Hepatocyte (in vitro differentiated cells): Measurements from ENCODE around the gene NIPAL4. TPM values are rescaled to one million over a fixed set of nuclear protein-coding genes. Genes with fewer than 3 reads are reported as not detected.

ENCODE experiments used
- DNase-seq: peaks from one replicate; pipeline ENCODE4 v3.0.0-alpha.2; 2016; ENCODE audit warnings: low spot score
- H2AFZ ChIP-seq: fragments of 200-600 bp; sonication (generic); 2 replicates; pipeline ENCODE4 v1.6.0; 2016; ENCODE audit warnings: antibody characterized with exemption, mild to moderate bottlenecking
- H3K27ac ChIP-seq: fragments of 200-600 bp; sonication (generic); 2 replicates; pipeline ENCODE4 v1.5.1; 2016; ENCODE audit warnings: mild to moderate bottlenecking
- H3K27me3 ChIP-seq: fragments of 200-600 bp; sonication (generic); 2 replicates; pipeline ENCODE4 v1.6.1; 2016
- H3K36me3 ChIP-seq: fragments of 200-600 bp; sonication (generic); replicated peaks from 2 replicates; pipeline ENCODE4 v1.5.1; 2016; ENCODE audit warnings: low read depth; ENCODE audit not compliant: insufficient read depth
- H3K4me1 ChIP-seq: fragments of 200-600 bp; sonication (generic); 2 replicates; pipeline ENCODE4 v1.5.1; 2016; ENCODE audit warnings: mild to moderate bottlenecking, moderate library complexity; ENCODE audit not compliant: insufficient read depth
- H3K4me2 ChIP-seq: fragments of 200-600 bp; sonication (generic); 2 replicates; pipeline ENCODE4 v1.6.0; 2016
- H3K4me3 ChIP-seq: fragments of 200-600 bp; sonication (generic); 2 replicates; pipeline ENCODE4 v1.5.1; 2016; ENCODE audit warnings: mild to moderate bottlenecking
- H3K79me2 ChIP-seq: fragments of 200-600 bp; sonication (generic); 2 replicates; pipeline ENCODE4 v1.6.0; 2017; ENCODE audit warnings: mild to moderate bottlenecking
- H3K9me2 ChIP-seq: fragments of 200-600 bp; sonication (generic); replicated peaks from 2 replicates; pipeline ENCODE4 v1.6.0; 2017; ENCODE audit warnings: mild to moderate bottlenecking; ENCODE audit not compliant: insufficient read depth
- H3K9me3 ChIP-seq: fragments of 200-600 bp; sonication (generic); 2 replicates; pipeline ENCODE4 v1.5.1; 2016; ENCODE audit warnings: low read depth, mild to moderate bottlenecking
- H4K20me1 ChIP-seq: fragments of 200-600 bp; sonication (generic); 2 replicates; pipeline ENCODE4 v1.6.0; 2016; ENCODE audit warnings: mild to moderate bottlenecking; ENCODE audit not compliant: insufficient read depth, poor library complexity, severe bottlenecking
- CTCF ChIP-seq: fragments of 200-600 bp; sonication (generic); IDR thresholded peaks from 2 replicates; pipeline ENCODE4 v1.5.1; 2016; ENCODE audit warnings: antibody characterized with exemption, mild to moderate bottlenecking; ENCODE audit not compliant: poor library complexity
- EZH2 ChIP-seq: fragments of 200-600 bp; sonication (generic); IDR thresholded peaks from 2 replicates; pipeline ENCODE4 v1.6.1; 2016; ENCODE audit warnings: antibody characterized with exemption, mild to moderate bottlenecking, borderline replicate concordance
- EZH2phosphoT487 ChIP-seq: fragments of 200-600 bp; sonication (generic); IDR thresholded peaks from one replicate; pipeline ENCODE4 v1.6.1; 2018; ENCODE audit warnings: antibody characterized with exemption, mild to moderate bottlenecking, low read depth, moderate library complexity; ENCODE audit not compliant: unreplicated experiment, severe bottlenecking
- WGBS: methylation state at CpG from one replicate; pipeline ENCODE4 v1.1.6; 2016; ENCODE audit warnings: low lambda C conversion rate; ENCODE audit errors: missing lambda C conversion rate; 5-methylcytosine and 5-hydroxymethylcytosine counted together
- polyA plus RNA-seq: library from polyadenylated mRNA; unstranded; fragments of >200 nt; fragmentation: Nextera tagmentation; extraction: Ambion mirVana; gene quantifications from 2 replicates; pipeline ENCODE4 v1.2.1, GENCODE V29; 2016
- total RNA-seq: library from RNA; depleted of rRNA; stranded (reverse); fragments of >200 nt; gene quantifications from 2 replicates; pipeline ENCODE4 v1.2.3, GENCODE V29; 2014

Gene NIPAL4
- total and polyA plus RNA-seq, 2 experiments from 2014 or later: 0.17 to 0.37 TPM

GRCh38 chr5:157473383-157474320, 13.6 kb downstream of the NIPAL4 start:
- no peaks in the 10 kb centered on the region for H3K9me3 ChIP-seq
- no peaks in the 10 kb centered on the region for H3K79me2 ChIP-seq
- H3K27ac ChIP-seq: no peak overlapping the region
- no peak for DNase-seq
- no peak overlapping the region for H3K4me3 ChIP-seq
- WGBS: 88% methylated on average over 7 of the region's 7 CpGs
- H3K4me1 ChIP-seq: peaks cover 13% of the 10 kb centered on the region
- H3K4me2 ChIP-seq: no peak overlapping the region
- H3K36me3 ChIP-seq: no peaks in the 10 kb centered on the region
- H4K20me1 ChIP-seq: no peaks in the 10 kb centered on the region
- no peak for TF ChIP-seq EZH2
- no peak for TF ChIP-seq EZH2phosphoT487
- TF ChIP-seq CTCF: no peak
- no peaks in the 10 kb centered on the region for H3K27me3 ChIP-seq
- H2AFZ ChIP-seq: no peak overlapping the region
- H3K9me2 ChIP-seq: no peaks in the 10 kb centered on the region

- Histone ChIP-seq H3K9me3 (no peaks in the 10 kb centered on the region), H2AFZ (no peak overlapping the region), H3K79me2 (no peaks in the 10 kb centered on the region), H3K4me3 (no peak overlapping the region), H3K4me2 (no peak overlapping the region), H3K36me3 (no peaks in the 10 kb centered on the region), H3K4me1 (peaks cover 18% of the 10 kb centered on the region), H3K9me2 (no peaks in the 10 kb centered on the region), H3K27me3 (no peaks in the 10 kb centered on the region), H3K27ac (no peak overlapping the region), H4K20me1 (no peaks in the 10 kb centered on the region)
- no peak for DNase-seq
- 96% methylated on average over 3 of the region's 3 CpGs for WGBS
- TF ChIP-seq EZH2phosphoT487 (no peak), EZH2 (no peak), CTCF (no peak)
These were observed 15.4 kb downstream of the NIPAL4 start for GRCh38 chr5:157475432-157475831.

- Histone ChIP-seq H3K79me2 (no peaks in the 10 kb centered on the region), H3K27ac (peak overlapping the region; percentile 24), H2AFZ (no peak overlapping the region), H3K4me3 (no peak overlapping the region), H3K36me3 (no peaks in the 10 kb centered on the region), H3K4me1 (peaks cover 18% of the 10 kb centered on the region), H3K4me2 (no peak overlapping the region), H3K27me3 (no peaks in the 10 kb centered on the region), H4K20me1 (no peaks in the 10 kb centered on the region), H3K9me2 (no peaks in the 10 kb centered on the region), H3K9me3 (no peaks in the 10 kb centered on the region)
- peak; percentile 88 for DNase-seq
- TF ChIP-seq EZH2phosphoT487 (no peak), EZH2 (no peak), CTCF (peak; percentile 85)
- WGBS: 67% methylated on average over 7 of the region's 7 CpGs
These were observed 16.8 kb downstream of the NIPAL4 start for GRCh38 chr5:157476702-157477408.
